HepG2 (cell line): ENCODE results near the gene COPB2. TPM values are rescaled to one million over a fixed set of nuclear protein-coding genes. Genes with fewer than 3 reads are reported as not detected.

Experiments
- CCDC6 ChIP-seq: sonication (generic); formaldehyde crosslinking; IDR thresholded peaks from 2 replicates; pipeline ENCODE4 v1.8.1; 2022; ENCODE audit warnings: mild to moderate bottlenecking, missing genetic modification reagents, moderate library complexity
- CREB1 ChIP-seq, 2 experiments: fragments of 450-650 bp in 1 of 2; IDR thresholded peaks; 2 replicates each; pipeline ENCODE4 v1.6.1; 2016 to 2017; ENCODE audit warnings: control low read depth in 1 of 2, mild to moderate bottlenecking in 1 of 2, missing compliant biosample characterization in 1 of 2, missing genetic modification characterization in 1 of 2
- HDAC6 ChIP-seq: fragments of 200-600 bp; sonication (generic); IDR thresholded peaks from 2 replicates; pipeline ENCODE4 v1.7.0; 2017; ENCODE audit warnings: mild to moderate bottlenecking, antibody characterized with exemption, low read length, low read depth
- KLF9 ChIP-seq: IDR thresholded peaks from 2 replicates; pipeline ENCODE4 v1.6.1; 2016; ENCODE audit warnings: low read depth
- MAF1 ChIP-seq: sonication (generic); formaldehyde crosslinking; IDR thresholded peaks from 2 replicates; pipeline ENCODE4 v1.5.0; 2020; ENCODE audit warnings: missing genetic modification reagents, borderline replicate concordance
- RFX1 ChIP-seq: fragments of 450-650 bp; IDR thresholded peaks from 2 replicates; pipeline ENCODE4 v1.6.1; 2017
- SIN3B ChIP-seq: fragments of 150-350 bp; IDR thresholded peaks from 2 replicates; pipeline ENCODE4 v1.6.1; 2014; ENCODE audit warnings: low read length
- TRIM24 ChIP-seq: sonication (generic); formaldehyde crosslinking; IDR thresholded peaks from 2 replicates; pipeline ENCODE4 v1.8.0; 2022; ENCODE audit warnings: mild to moderate bottlenecking, missing genetic modification reagents
- ZBTB7B ChIP-seq: sonication (generic); formaldehyde crosslinking; IDR thresholded peaks from 2 replicates; pipeline ENCODE4 v1.4.0; 2020; ENCODE audit warnings: missing genetic modification reagents
- ZKSCAN8 ChIP-seq: IDR thresholded peaks from 2 replicates; pipeline ENCODE4 v1.6.1; 2016; ENCODE audit warnings: borderline replicate concordance, missing genetic modification reagents, missing compliant biosample characterization
- ZNF326 ChIP-seq: sonication (generic); formaldehyde crosslinking; IDR thresholded peaks from 2 replicates; pipeline ENCODE4 v1.4.0; 2020; ENCODE audit warnings: missing genetic modification reagents, borderline replicate concordance
- ZNF432 ChIP-seq: sonication (generic); formaldehyde crosslinking; IDR thresholded peaks from 2 replicates; pipeline ENCODE4 v1.5.0; 2020; ENCODE audit warnings: missing genetic modification reagents, mild to moderate bottlenecking, borderline replicate concordance
- ZNF607 ChIP-seq: sonication (generic); formaldehyde crosslinking; IDR thresholded peaks from 2 replicates; pipeline ENCODE4 v1.5.1; 2020; ENCODE audit warnings: missing genetic modification reagents, mild to moderate bottlenecking, borderline replicate concordance
- ZNF670 ChIP-seq: sonication (generic); formaldehyde crosslinking; IDR thresholded peaks from 2 replicates; pipeline ENCODE4 v1.8.0; 2022; ENCODE audit warnings: mild to moderate bottlenecking, missing genetic modification reagents, borderline replicate concordance
- ZNF674 ChIP-seq: sonication (generic); formaldehyde crosslinking; IDR thresholded peaks from 2 replicates; pipeline ENCODE4 v1.5.0; 2020; ENCODE audit warnings: low read depth, mild to moderate bottlenecking, missing genetic modification reagents
- polyA plus RNA-seq, 8 experiments: library from polyadenylated mRNA; depleted of rRNA in 3 of 8; stranded (reverse) in 7 of 8; unstranded in 1 of 8; fragments of >200 nt; fragmentation: Illumina TruSeq in 4 of 8; extraction: Trizol in 4 of 8; gene quantifications; 2 replicates each; pipeline versions ENCODE4 v1.2.1 to v1.2.3, GENCODE V29; 2011 to 2016; ENCODE audit warnings: low read depth in 4 of 8, missing spikeins in 1 of 8, mixed read lengths in 1 of 8; ENCODE audit not compliant: insufficient read depth in 1 of 8
- total RNA-seq, 5 experiments: library from RNA; depleted of rRNA; stranded (reverse); fragments of >200 nt; fragmentation: Illumina TruSeq; extraction: Trizol; gene quantifications; 2 replicates each; pipeline ENCODE4 v1.2.3, GENCODE V29; 2016; ENCODE audit warnings: low read depth in 1 of 5
- TF ChIP-seq, protein P1 (sequence below): sonication (generic); formaldehyde crosslinking; IDR thresholded peaks from 2 replicates; pipeline ENCODE4 v1.4.0; 2020; ENCODE audit warnings: mild to moderate bottlenecking, missing genetic modification reagents
- TF ChIP-seq, protein P2 (sequence below): sonication (generic); formaldehyde crosslinking; IDR thresholded peaks from 2 replicates; pipeline ENCODE4 v1.4.0; 2020; ENCODE audit warnings: missing genetic modification reagents
- TF ChIP-seq, protein P3 (sequence below): sonication (generic); formaldehyde crosslinking; IDR thresholded peaks from 2 replicates; pipeline ENCODE4 v1.9.0; 2022; ENCODE audit warnings: missing genetic modification reagents, mild to moderate bottlenecking, borderline replicate concordance

Gene COPB2
- total and polyA plus RNA-seq, 2 of the 13 experiments (the other 11 are each of a cell fraction or from before 2014, with no cell fraction given): 83.3 to 217 TPM

DNA sequence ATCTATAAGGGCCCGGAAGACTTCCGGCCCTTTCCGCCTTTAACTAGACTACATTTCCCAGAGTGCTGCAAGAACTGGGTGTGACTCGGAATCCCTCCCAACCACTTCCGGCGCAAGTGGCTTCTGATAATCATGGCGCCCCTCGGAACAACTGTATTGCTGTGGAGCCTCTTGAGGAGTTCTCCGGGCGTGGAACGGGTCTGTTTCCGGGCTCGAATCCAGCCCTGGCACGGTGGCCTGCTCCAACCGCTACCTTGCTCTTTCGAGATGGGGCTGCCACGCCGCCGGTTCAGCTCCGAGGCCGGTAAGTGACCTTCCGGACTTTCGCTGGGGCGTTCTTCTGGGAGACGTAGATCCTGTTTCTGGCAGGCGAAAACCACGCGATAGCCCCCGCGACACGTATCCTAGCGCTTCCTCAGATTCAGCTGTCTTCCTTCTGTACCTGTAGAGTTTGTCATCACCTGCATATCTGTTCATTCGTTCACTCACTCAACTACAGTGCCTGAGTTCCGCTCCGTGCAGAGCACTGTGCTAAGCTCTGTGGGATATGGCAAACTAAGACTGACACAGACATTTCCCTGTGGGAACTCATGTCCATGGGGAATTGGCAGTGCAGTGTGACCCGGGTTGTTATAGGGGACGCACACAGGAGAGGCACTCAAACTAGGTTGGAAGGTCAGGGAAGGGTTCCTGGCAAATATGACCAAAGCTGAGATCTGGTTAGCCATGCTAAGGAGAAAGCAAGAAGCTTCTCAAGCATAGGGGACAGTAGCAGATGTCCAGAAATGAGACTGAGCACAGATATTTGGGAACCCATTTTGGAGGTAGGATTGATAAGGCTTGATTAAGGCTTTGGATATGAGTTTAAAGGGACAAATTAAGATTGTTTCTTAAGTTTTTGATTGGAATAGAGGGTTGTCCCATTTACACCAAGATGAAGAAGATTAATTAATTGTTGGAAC is 45.3 kb downstream of the COPB2 start, which contains the start of gene MRPS22 (continued):
- TF ChIP-seq ZNF432 (CRISPR knock-in tag): peak; percentile 33; the same call in 1 of the 2 replicates
- TF ChIP-seq RFX1: no peak
- no peak for TF ChIP-seq ZKSCAN8 (CRISPR knock-in tag)
- no peak for TF ChIP-seq HDAC6
- TF ChIP-seq, protein P1, sequence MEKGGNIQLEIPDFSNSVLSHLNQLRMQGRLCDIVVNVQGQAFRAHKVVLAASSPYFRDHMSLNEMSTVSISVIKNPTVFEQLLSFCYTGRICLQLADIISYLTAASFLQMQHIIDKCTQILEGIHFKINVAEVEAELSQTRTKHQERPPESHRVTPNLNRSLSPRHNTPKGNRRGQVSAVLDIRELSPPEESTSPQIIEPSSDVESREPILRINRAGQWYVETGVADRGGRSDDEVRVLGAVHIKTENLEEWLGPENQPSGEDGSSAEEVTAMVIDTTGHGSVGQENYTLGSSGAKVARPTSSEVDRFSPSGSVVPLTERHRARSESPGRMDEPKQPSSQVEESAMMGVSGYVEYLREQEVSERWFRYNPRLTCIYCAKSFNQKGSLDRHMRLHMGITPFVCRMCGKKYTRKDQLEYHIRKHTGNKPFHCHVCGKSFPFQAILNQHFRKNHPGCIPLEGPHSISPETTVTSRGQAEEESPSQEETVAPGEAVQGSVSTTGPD: no peak
- no peak for TF ChIP-seq KLF9 (CRISPR knock-in tag)
- TF ChIP-seq, protein P2, sequence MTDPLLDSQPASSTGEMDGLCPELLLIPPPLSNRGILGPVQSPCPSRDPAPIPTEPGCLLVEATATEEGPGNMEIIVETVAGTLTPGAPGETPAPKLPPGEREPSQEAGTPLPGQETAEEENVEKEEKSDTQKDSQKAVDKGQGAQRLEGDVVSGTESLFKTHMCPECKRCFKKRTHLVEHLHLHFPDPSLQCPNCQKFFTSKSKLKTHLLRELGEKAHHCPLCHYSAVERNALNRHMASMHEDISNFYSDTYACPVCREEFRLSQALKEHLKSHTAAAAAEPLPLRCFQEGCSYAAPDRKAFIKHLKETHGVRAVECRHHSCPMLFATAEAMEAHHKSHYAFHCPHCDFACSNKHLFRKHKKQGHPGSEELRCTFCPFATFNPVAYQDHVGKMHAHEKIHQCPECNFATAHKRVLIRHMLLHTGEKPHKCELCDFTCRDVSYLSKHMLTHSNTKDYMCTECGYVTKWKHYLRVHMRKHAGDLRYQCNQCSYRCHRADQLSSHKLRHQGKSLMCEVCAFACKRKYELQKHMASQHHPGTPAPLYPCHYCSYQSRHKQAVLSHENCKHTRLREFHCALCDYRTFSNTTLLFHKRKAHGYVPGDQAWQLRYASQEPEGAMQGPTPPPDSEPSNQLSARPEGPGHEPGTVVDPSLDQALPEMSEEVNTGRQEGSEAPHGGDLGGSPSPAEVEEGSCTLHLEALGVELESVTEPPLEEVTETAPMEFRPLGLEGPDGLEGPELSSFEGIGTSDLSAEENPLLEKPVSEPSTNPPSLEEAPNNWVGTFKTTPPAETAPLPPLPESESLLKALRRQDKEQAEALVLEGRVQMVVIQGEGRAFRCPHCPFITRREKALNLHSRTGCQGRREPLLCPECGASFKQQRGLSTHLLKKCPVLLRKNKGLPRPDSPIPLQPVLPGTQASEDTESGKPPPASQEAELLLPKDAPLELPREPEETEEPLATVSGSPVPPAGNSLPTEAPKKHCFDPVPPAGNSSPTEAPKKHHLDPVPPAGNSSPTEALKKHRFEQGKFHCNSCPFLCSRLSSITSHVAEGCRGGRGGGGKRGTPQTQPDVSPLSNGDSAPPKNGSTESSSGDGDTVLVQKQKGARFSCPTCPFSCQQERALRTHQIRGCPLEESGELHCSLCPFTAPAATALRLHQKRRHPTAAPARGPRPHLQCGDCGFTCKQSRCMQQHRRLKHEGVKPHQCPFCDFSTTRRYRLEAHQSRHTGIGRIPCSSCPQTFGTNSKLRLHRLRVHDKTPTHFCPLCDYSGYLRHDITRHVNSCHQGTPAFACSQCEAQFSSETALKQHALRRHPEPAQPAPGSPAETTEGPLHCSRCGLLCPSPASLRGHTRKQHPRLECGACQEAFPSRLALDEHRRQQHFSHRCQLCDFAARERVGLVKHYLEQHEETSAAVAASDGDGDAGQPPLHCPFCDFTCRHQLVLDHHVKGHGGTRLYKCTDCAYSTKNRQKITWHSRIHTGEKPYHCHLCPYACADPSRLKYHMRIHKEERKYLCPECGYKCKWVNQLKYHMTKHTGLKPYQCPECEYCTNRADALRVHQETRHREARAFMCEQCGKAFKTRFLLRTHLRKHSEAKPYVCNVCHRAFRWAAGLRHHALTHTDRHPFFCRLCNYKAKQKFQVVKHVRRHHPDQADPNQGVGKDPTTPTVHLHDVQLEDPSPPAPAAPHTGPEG (CRISPR knock-in tag): peak; percentile 53; the same call in 1 of the 2 replicates
- no peak for TF ChIP-seq CCDC6 (CRISPR knock-in tag)
- no peak for TF ChIP-seq TRIM24 (CRISPR knock-in tag)
- TF ChIP-seq SIN3B: peak; percentile 82; the same call in 1 of the 2 replicates
- TF ChIP-seq MAF1: no peak
- TF ChIP-seq CREB1 (IDR thresholded peaks at IDR 0.05): peak; percentile 63; the same call in 1 of the 2 replicates
- TF ChIP-seq CREB1 (CRISPR knock-in tag; IDR thresholded peaks at IDR 0.05): peak; percentile 88
- TF ChIP-seq, protein P3, sequence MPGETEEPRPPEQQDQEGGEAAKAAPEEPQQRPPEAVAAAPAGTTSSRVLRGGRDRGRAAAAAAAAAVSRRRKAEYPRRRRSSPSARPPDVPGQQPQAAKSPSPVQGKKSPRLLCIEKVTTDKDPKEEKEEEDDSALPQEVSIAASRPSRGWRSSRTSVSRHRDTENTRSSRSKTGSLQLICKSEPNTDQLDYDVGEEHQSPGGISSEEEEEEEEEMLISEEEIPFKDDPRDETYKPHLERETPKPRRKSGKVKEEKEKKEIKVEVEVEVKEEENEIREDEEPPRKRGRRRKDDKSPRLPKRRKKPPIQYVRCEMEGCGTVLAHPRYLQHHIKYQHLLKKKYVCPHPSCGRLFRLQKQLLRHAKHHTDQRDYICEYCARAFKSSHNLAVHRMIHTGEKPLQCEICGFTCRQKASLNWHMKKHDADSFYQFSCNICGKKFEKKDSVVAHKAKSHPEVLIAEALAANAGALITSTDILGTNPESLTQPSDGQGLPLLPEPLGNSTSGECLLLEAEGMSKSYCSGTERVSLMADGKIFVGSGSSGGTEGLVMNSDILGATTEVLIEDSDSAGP (CRISPR knock-in tag): peak; percentile 88
- TF ChIP-seq ZBTB7B (CRISPR knock-in tag): no peak
- peak; percentile 76 for TF ChIP-seq ZNF670 (CRISPR knock-in tag)
- no peak for TF ChIP-seq ZNF674 (CRISPR knock-in tag)
- TF ChIP-seq ZNF607 (CRISPR knock-in tag): 0 out of 2 replicates have a peak, but pooled peaks have one; percentile 28
- TF ChIP-seq ZNF326 (CRISPR knock-in tag): no peak
